A673 (cell line): Measurements from ENCODE around the gene FRMD4B.

Experiments
- EZH2 ChIP-seq: fragments of 200-600 bp; sonication (generic); IDR thresholded peaks from 2 replicates; pipeline ENCODE4 v1.6.1; 2017; ENCODE audit warnings: borderline replicate concordance, low read depth, mild to moderate bottlenecking, mixed read lengths, antibody characterized with exemption, low read length; ENCODE audit not compliant: poor library complexity, severe bottlenecking
- TF ChIP-seq, protein P1 (sequence below): fragments of 300-800, 200-600 bp; sonication (generic); conservative IDR thresholded peaks from 2 replicates; pipeline ENCODE4 v1.5.1; 2017; ENCODE audit warnings: low read depth, mild to moderate bottlenecking, antibody characterized with exemption, low read length, moderate library complexity, mixed read lengths

DNA sequence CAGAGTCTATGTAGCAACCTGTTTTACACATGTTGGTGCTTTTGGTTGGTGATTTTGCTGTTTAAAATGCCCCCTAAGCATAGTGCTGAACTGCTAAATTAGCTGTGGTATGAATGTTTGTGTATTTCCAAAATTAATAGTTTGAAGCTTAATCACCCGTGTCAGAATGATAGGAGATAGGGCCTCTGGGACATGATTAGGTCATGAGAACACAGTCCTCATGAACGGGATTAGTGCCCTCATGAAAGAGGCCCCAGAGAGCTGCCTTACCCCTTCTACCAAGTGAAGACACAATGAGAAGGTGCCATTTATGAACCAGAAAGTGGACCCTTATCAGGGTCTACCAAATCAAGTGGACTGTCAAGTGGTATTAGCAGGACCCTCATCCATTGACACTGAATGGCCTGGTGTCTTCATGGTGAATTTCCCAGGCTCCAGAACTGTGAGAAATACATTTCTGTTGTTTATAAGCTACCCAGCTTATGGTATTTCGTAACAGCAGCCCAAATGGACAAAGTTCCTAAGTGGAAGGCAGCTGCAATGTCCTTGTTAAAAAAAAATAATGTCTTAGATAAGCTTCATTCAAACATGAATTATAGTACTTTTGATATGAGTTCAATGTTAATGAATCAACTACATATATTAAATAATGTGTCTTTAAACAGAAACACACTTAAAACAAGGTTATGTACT is 37.7 kb upstream of the FRMD4B start:
- TF ChIP-seq, protein P1, sequence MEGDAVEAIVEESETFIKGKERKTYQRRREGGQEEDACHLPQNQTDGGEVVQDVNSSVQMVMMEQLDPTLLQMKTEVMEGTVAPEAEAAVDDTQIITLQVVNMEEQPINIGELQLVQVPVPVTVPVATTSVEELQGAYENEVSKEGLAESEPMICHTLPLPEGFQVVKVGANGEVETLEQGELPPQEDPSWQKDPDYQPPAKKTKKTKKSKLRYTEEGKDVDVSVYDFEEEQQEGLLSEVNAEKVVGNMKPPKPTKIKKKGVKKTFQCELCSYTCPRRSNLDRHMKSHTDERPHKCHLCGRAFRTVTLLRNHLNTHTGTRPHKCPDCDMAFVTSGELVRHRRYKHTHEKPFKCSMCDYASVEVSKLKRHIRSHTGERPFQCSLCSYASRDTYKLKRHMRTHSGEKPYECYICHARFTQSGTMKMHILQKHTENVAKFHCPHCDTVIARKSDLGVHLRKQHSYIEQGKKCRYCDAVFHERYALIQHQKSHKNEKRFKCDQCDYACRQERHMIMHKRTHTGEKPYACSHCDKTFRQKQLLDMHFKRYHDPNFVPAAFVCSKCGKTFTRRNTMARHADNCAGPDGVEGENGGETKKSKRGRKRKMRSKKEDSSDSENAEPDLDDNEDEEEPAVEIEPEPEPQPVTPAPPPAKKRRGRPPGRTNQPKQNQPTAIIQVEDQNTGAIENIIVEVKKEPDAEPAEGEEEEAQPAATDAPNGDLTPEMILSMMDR = no peak
- TF ChIP-seq EZH2 = no peak
